ENCODE results near the gene UBP1.
"Not testable (repeated sequence)": the region's sequence is repeated elsewhere in the genome, so short reads cannot be mapped to it uniquely, and the experiment has no call there.

The UBP1 gene

DNA sequence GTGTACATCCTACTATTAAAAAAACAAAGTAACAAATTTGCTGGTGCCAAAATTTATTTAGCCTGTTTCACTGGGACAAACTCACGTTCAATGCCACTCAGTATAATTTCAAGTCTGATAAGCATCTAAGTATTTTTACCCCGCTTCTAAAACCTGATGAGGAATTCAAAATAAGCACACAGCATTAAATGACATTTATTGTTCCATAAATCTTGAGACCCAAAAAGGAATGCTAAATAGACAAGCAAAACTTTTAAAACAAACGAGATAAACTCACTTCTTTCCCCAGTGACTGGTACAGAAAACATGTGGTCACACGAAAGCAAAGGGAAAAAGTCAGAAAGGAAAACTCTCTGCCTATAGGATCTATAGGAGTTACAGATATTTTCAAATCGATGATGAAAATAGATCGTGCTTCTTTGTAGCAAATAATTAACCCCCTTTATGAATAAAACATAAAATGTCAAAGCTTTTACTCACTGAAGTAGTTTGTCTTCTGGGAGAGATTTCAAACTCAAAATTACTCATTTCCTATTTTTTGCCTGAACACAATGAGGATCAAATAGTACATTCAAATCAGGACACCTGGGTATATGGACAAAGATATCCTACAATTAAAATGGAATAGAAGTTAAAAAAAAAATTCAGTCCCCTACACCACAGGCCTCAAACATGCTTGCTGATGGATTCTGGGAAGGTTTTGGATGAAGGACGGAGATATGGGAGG, 51.7 kb downstream of the UBP1 start:
- FAIRE-seq = no peak

DNA sequence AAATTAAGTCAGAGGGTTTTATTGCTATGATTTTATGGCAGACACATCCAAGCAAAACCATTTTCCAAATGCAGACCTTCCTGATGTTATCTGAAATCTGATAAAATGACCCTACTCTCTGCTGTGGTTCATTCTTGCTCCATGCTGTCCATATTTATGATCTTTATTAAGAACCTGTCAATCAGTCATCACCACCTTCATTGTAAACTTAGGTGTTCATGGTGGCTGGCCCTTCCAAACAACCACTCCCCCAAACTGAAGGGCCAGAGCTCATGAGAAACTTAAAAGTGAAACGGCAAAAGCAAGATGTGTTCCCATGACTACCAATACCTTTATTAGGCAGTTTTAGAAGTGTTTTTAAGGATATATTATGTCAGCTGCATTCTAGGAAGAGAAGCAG, 53.6 kb downstream of the UBP1 start:
- no peak for FAIRE-seq

DNA sequence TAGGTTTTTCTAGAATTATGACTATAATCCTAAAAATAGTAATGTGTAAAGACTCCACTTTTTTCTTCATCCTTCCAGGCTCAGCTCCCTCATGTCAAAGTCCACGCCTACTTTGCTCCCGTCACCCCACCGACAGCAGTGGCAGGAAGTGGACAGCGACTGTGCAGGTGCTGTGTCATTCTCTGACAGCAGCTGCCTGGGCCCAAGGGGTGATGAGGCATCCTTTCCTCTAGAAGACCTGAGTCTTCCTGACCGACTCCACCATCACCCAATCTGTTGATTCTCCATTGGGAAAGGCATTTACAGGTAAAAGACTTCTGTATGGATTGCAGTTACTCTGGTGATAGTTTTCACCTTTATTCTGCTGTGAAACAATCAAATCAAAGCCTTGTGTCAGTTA, 54.8 kb downstream of the UBP1 start:
- FAIRE-seq = no peak

DNA sequence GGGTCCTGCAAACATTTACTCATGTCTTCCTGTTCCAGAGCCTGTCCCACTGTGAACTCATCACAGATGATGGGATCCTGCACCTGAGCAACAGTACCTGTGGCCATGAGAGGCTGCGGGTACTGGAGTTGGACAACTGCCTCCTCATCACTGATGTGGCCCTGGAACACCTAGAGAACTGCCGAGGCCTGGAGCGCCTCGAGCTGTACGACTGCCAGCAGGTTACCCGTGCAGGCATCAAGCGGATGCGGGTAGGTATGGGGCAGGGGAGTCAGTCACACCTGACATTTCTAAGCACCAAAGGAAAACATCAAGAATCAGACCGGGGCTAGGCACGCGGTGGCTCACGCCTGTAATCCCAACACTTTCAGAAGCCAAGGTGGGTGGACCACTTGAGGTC, 56.3 kb downstream of the UBP1 start:
- FAIRE-seq = no peak

DNA sequence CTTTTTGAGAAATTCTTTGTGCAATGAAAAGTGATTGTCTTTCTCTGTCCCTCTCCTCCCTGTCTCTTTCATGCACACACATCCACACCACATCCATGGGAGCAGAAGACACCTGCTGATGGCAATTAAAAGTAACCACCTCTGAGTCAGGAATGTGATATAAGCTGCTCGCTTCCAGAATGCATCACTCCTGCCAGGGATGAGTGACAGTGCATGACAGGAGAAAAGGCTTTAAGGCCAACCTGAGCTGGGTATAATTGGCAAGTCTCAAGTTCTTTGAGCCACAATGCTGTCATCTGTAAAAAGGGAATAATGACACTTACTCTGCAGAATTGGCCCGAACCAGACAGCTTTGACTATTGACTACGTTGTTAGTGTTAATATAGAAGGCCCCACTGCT, 59.6 kb downstream of the UBP1 start:
- no peak for FAIRE-seq

DNA sequence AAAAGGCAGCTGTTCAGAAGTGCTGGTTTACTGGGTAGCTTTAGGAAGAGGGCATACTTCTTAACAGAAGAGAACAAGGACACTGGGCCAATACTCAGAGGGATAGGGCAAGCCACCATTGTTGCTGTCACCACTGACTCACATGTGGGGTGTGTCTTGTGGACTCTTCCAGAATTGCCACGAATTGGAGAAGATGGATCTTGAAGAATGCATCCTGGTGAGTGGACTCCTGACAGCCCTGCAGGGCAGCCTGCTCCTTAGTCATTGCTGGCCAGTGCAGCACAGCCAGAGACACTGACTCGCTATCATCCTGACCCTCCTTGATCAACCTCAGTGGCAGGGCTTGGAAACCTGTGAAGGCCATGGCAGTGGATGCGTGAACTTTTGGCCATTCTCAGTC, 62.3 kb downstream of the UBP1 start:
- FAIRE-seq = no peak

DNA sequence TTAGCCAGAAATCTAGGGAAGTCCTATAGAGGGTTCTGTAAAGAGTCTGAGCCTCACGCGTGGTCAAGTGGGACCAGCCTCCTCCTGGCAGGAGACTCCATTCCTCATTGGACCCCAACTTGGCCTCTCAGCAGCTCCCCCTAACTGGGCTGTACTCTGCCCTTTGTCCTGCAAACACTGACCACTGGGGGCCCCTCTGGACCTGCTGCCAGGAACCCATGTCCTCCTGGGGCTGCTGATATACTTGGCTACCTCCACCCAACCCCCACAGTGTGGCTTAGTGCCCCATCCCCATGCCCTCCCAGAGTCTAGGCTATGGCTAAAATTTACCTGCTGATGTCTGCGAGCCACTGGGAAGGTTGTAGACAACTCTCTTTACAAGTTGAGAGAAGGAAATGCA, 62.7 kb downstream of the UBP1 start:
- FAIRE-seq = no peak

DNA sequence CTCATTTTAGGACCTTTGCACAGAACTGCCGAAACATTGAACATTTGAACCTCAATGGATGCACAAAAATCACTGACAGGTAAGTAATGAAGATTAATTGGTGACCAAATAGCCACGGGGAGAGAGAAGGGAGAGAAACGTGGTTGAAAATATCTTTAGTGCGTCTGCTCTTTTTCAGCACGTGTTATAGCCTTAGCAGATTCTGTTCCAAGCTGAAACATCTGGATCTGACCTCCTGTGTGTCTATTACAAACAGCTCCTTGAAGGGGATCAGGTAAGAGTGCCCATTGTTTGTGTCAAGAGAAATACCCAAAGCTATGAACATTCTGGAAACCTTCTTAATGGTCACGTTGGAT, 67.1 kb downstream of the UBP1 start:
- FAIRE-seq = no peak

DNA sequence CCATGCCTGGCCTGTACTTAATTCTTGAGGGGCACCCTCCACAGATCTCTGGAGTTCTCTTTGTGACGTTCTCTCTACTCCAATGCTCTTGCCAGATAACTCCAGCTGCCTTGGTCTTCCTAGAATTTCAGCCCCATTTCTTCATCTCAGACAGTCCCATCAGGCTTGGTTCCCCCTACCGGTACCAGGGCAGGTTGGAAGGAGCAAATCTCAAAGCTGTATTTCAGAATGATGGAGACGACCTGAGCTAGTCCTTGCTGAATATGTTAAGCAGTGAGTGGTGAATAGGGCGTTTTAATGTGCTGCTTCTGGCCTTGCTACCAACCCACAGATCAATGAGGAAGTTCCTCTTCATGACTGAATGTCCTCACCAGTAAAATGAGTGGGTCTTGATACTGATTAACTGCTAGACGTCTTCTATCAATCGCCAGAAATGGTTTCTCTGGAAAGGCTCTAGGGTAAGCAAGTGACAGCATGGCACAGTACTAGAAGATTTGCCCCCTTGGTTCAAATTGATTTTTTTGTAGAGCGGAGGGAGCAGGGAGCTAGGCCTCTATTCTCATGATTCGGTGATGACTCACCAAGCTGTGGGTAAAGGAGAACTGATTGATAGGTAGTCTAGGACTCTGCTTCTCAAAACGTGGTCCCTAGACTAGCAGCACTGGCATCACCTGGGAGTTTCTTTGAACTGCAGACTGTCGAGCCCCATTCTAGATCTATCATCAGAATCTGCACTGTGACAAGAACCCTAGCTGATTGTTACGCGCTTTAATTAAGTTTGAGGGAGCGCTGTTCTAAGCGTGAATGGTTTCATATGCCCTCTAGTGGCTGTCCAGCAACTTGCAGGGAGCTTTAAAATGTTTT, 67.8 kb downstream of the UBP1 start:
- no peak for FAIRE-seq

DNA sequence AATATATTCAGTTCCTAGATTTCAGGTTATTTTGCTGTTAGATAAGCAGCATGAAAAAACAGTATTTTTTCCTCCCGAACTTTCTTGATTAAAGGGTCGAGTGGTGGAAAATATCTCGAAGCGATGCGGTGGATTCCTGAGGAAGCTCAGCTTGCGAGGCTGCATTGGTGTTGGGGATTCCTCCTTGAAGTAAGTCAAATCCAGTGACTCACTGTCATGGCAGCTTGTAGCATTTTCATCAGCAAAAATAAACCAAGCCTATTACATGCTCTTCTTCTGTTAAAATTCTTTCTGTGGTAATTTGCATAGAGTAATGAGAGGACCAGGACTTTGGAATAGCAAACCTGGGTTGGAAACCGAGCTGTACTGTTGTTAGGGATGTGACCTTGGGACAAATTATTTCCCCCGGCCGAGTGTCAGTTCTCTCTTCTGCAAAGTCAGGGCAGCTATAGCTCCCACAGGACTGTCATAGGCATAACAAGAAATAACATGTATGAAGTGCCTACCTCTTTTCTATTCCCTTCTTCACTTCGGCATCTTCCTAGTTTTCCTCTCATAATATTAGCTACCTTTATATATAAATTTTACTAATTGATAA, 75.6 kb downstream of the UBP1 start:
- no peak for FAIRE-seq

DNA sequence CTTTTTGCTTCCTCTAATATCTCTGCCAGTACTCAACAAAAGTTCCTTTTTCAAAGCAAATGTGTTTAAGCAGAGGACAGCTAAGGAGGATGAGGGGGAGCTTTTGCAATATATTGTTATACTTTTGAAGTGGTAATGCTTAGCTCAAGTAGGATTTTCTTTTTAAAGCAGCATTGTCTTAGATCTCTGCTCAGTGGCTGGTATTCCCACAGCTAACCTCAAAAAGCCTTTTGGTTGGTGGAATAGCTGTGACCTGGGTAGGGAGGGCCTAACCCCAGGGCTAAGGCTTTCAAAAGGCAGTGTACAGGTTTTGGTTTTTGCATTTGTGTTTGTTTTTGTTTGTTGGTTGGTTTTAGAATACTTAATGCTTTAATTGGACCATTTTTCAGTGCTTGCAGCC, 76.1 kb downstream of the UBP1 start:
- FAIRE-seq = no peak

DNA sequence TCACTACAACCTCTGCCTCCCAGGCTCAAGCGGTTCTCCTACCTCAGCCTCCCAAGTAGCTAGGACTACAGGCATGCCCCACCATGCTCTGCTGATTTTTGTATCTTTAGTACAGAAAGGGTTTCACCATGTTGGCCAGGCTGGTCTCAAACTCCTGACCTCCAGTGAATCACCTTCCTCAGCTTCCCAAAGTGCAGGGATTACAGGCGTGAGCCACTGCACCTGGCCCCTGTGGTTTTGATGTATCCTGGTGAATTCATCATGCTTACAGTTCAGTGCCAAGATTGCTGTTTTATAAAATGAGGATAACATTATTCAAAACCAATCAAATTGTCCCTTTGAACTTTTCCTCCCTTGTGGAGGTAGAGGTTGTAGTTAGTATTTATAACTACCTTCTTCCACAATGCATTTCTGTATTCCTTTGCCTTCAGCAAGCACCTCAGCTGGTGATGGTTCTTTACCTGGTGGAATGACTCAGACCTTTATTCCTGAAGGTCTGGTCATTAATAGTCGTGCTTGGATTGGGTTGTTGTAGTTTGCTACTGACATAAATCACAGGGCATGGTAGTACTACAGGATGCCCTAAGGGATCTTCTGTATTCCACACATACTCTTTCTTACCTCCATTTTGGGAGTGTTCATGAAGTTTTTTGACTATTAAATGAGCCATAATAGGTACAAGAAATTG, 76.9 kb downstream of the UBP1 start:
- FAIRE-seq = no peak

DNA sequence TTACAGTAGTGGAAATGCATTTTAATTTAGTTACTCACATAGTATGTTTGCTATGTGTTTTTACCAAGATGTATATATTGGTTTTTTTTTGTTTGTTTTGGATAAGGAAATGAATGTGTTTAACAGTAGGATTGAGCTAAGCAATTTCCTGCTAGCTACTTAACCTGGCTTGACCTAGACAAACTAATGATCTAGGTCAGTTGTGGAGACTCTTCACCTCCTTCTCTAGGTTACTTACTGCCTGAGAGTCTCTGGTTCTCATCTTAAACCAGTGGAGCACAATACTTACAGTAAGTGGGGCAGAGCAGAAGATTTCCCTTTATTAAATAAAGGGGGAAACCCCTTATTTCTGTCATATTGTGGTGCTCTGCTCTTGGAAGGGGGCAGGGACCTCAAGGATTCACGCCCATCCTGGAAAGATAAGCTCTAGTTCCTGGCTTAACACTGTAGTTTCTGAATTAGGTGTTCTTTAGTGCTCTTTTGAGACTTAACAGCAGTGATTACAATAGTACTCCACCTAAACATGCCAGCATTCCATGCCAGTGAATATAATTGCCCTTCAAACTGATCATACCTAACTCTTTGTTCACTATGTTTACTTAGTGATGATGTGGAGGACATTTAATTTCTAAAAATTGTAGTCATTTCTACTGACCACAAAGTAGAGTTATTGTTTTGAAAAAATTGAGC, 79.9 kb downstream of the UBP1 start:
- no peak for FAIRE-seq

DNA sequence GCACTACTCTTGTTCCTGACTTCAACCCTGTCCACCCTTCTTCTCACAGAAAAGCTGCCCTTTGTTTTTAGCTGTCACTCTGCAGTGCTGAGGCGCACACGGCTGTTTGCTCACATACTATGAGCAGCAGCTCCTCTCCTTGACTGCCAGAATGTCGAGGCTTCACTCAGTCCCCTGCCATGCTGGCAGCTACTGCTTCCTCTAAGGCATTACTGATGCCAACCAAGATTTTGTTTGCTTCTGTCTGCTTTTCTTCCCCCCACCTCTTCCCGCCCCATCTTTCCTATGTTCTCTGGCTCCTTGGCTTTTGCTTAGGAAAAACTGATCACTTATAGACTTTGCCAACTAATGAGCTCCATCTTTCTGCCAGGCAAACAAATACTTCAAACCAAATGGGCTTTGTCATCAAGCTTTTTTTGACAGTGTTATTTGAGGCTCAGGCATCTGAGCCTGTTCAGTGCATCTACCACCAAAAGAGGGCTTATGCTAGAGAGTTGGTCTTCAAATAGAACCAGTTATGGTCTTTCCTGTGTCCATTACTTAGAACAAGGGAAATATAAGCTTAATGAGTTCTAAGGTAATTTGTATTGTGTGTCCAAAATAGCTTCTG, 81.9 kb downstream of the UBP1 start:
- FAIRE-seq = no peak

DNA sequence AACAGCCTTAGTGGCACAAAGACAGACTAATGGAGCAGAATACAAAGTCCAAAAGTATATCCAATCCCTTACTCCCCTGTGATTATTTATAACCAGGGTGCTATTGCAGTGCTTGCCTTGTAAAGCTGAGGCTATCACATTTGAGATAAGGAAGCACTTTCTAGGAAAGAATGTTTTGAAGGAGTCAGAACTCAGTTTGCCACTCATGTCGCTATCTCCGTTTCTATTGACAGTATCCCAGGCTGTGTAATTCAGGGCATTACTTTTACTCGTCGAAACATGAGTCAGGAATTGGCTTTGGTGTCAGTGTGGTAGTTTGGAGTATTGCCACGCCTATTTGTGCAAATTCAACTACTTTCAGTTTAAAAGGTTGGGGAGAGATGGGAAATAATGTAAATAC, 84.6 kb downstream of the UBP1 start:
- FAIRE-seq = no peak

DNA sequence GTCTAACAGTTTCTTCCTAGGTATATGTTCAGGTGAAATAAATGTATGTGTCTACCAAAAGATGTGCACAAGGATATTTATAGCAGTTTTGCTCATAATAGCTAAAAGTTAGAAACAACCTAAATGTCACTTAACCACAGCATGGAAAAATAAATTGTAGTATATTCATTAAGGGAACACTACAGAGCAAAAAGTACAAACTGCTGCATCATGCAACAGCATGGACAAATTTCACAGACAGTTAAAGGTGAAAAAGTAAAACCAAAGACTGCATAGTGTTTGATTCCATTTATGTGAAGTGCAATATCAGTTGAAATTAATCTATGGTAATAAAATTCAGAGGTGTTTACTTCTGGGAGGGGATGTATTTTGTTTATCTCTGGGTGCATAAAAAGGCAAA, 100.4 kb downstream of the UBP1 start:
- FAIRE-seq = no peak

DNA sequence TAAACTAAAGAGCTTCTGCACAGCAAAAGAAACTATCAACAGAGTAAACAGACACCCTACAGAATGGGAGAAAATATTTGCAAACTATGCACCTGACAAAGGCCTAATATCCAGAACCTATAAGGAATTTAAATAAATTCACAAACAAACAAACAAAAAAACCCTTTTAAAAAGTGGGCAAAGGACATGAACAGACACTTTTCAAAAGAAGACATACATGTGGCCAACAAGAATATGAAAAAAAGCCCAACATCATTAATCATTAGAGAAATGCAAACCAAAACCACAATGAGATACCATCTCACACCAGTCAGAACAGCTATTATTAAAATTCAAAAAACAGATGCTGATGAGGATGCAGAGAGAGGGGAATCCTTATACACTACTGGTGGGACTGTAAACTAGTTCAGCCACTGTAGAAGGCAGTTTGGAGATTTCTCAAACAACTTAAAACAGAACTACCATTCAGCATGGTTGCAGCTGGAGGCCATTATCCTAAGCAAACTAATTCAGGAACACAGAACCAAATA, 101.2 kb downstream of the UBP1 start:
- FAIRE-seq = not testable (repeated sequence)

All from A204.1 (cell line).